Hepatocyte (in vitro differentiated cells): ENCODE measurements around the gene TNNT2. TPM values are rescaled to one million over a fixed set of nuclear protein-coding genes. Genes with fewer than 3 reads are reported as not detected.

ENCODE experiments used
- DNase-seq: peaks from one replicate; pipeline ENCODE4 v3.0.0-alpha.2; 2016; ENCODE audit warnings: low spot score
- H2AFZ ChIP-seq: fragments of 200-600 bp; sonication (generic); 2 replicates; pipeline ENCODE4 v1.6.0; 2016; ENCODE audit warnings: antibody characterized with exemption, mild to moderate bottlenecking
- H3K27ac ChIP-seq: fragments of 200-600 bp; sonication (generic); 2 replicates; pipeline ENCODE4 v1.5.1; 2016; ENCODE audit warnings: mild to moderate bottlenecking
- H3K27me3 ChIP-seq: fragments of 200-600 bp; sonication (generic); 2 replicates; pipeline ENCODE4 v1.6.1; 2016
- H3K36me3 ChIP-seq: fragments of 200-600 bp; sonication (generic); replicated peaks from 2 replicates; pipeline ENCODE4 v1.5.1; 2016; ENCODE audit warnings: low read depth; ENCODE audit not compliant: insufficient read depth
- H3K4me1 ChIP-seq: fragments of 200-600 bp; sonication (generic); 2 replicates; pipeline ENCODE4 v1.5.1; 2016; ENCODE audit warnings: mild to moderate bottlenecking, moderate library complexity; ENCODE audit not compliant: insufficient read depth
- H3K4me2 ChIP-seq: fragments of 200-600 bp; sonication (generic); 2 replicates; pipeline ENCODE4 v1.6.0; 2016
- H3K4me3 ChIP-seq: fragments of 200-600 bp; sonication (generic); 2 replicates; pipeline ENCODE4 v1.5.1; 2016; ENCODE audit warnings: mild to moderate bottlenecking
- H3K79me2 ChIP-seq: fragments of 200-600 bp; sonication (generic); 2 replicates; pipeline ENCODE4 v1.6.0; 2017; ENCODE audit warnings: mild to moderate bottlenecking
- H3K9me2 ChIP-seq: fragments of 200-600 bp; sonication (generic); replicated peaks from 2 replicates; pipeline ENCODE4 v1.6.0; 2017; ENCODE audit warnings: mild to moderate bottlenecking; ENCODE audit not compliant: insufficient read depth
- H3K9me3 ChIP-seq: fragments of 200-600 bp; sonication (generic); 2 replicates; pipeline ENCODE4 v1.5.1; 2016; ENCODE audit warnings: low read depth, mild to moderate bottlenecking
- H4K20me1 ChIP-seq: fragments of 200-600 bp; sonication (generic); 2 replicates; pipeline ENCODE4 v1.6.0; 2016; ENCODE audit warnings: mild to moderate bottlenecking; ENCODE audit not compliant: insufficient read depth, poor library complexity, severe bottlenecking
- EZH2 ChIP-seq: fragments of 200-600 bp; sonication (generic); IDR thresholded peaks from 2 replicates; pipeline ENCODE4 v1.6.1; 2016; ENCODE audit warnings: antibody characterized with exemption, mild to moderate bottlenecking, borderline replicate concordance
- EZH2phosphoT487 ChIP-seq: fragments of 200-600 bp; sonication (generic); IDR thresholded peaks from one replicate; pipeline ENCODE4 v1.6.1; 2018; ENCODE audit warnings: antibody characterized with exemption, mild to moderate bottlenecking, low read depth, moderate library complexity; ENCODE audit not compliant: unreplicated experiment, severe bottlenecking
- WGBS: methylation state at CpG from one replicate; pipeline ENCODE4 v1.1.6; 2016; ENCODE audit warnings: low lambda C conversion rate; ENCODE audit errors: missing lambda C conversion rate; 5-methylcytosine and 5-hydroxymethylcytosine counted together
- polyA plus RNA-seq: library from polyadenylated mRNA; unstranded; fragments of >200 nt; fragmentation: Nextera tagmentation; extraction: Ambion mirVana; gene quantifications from 2 replicates; pipeline ENCODE4 v1.2.1, GENCODE V29; 2016
- total RNA-seq: library from RNA; depleted of rRNA; stranded (reverse); fragments of >200 nt; gene quantifications from 2 replicates; pipeline ENCODE4 v1.2.3, GENCODE V29; 2014
- TF ChIP-seq, protein P1 (sequence below): fragments of 200-600 bp; sonication (generic); IDR thresholded peaks from 2 replicates; pipeline ENCODE4 v1.5.1; 2016; ENCODE audit warnings: antibody characterized with exemption, mild to moderate bottlenecking; ENCODE audit not compliant: poor library complexity

TNNT2 gene
- total and polyA plus RNA-seq, 2 experiments from 2014 or later: 25.9 to 33.5 TPM

DNA sequence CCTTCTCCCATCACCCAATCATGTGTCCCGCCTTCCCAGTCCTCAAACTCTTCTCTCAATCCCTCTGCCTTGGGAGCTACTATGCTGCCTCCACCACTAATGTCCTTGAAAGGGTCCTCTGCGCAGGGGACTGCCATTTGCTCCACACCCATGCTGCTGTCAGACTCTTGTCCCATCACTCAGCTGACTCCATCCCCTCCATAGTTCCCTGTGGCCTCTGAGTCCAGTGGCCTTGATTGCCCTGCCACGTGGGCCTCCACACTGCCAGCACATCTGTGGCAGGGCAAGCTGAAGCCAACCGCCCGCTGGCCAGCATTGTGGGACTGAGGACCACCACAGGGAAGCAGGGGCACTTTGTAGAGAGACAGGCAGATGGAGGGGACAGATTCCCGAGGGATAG, 1.3 kb upstream of the TNNT2 start:
- no peak for DNase-seq
- TF ChIP-seq, protein P1, sequence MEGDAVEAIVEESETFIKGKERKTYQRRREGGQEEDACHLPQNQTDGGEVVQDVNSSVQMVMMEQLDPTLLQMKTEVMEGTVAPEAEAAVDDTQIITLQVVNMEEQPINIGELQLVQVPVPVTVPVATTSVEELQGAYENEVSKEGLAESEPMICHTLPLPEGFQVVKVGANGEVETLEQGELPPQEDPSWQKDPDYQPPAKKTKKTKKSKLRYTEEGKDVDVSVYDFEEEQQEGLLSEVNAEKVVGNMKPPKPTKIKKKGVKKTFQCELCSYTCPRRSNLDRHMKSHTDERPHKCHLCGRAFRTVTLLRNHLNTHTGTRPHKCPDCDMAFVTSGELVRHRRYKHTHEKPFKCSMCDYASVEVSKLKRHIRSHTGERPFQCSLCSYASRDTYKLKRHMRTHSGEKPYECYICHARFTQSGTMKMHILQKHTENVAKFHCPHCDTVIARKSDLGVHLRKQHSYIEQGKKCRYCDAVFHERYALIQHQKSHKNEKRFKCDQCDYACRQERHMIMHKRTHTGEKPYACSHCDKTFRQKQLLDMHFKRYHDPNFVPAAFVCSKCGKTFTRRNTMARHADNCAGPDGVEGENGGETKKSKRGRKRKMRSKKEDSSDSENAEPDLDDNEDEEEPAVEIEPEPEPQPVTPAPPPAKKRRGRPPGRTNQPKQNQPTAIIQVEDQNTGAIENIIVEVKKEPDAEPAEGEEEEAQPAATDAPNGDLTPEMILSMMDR: no peak
- no peak for TF ChIP-seq EZH2
- H3K9me3 ChIP-seq: no peaks in the 10 kb centered on the region
- no peaks in the 10 kb centered on the region for H4K20me1 ChIP-seq
- no peak overlapping the region for H2AFZ ChIP-seq
- peaks cover 26% of the 10 kb centered on the region for H3K4me1 ChIP-seq
- H3K27me3 ChIP-seq: no peaks in the 10 kb centered on the region
- WGBS: 91% methylated on average over 6 of the region's 6 CpGs
- H3K36me3 ChIP-seq: no peaks in the 10 kb centered on the region
- no peak overlapping the region for H3K4me2 ChIP-seq
- H3K4me3 ChIP-seq: no peak overlapping the region
- H3K9me2 ChIP-seq: no peaks in the 10 kb centered on the region
- H3K27ac ChIP-seq: no peak overlapping the region
- H3K79me2 ChIP-seq: no peaks in the 10 kb centered on the region

DNA sequence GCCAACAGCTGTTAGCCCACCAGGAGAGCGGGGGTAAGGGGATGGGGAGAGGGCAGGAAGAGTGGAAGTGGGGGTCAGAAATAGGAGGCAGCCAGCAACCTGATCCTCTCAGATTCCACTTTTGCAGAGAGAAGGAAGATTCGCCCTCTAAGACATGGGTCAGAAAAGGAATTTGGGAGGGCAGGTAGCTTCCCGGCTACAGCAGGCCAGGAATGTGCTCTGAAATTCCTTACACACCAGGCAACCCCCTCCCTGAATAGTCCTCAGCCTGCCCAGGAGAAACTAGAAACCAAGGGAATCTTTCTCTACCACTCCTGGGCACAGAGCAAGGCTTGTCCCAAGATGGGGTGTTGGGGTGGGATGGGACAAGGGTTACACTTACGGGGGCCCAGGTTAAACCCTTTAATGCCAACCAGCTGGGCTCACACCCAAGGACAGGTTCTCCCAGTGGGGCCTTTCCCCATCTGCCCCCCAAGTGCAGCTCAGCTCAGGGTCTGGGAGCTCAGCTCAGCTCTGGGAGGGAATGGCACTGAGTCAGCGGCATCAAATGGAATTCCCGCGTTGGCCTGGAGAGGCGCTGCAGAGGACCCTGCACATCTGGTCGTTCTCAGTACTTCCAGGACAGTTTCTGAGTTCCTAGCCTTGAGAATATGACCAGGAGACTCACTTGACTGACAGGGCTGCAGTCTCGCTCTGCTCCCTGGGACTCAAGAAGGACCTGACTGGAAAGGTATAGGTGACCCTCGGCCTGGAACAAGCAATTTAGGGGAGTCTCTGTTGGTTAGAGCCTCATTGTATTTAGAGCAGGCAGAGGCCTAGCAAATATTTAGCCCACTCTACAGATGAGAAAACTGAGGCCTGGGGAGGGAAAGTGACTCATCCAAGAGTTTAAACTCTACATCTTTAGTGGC, 761 bp downstream of the TNNT2 start:
- no peaks in the 10 kb centered on the region for H3K36me3 ChIP-seq
- no peak overlapping the region for H2AFZ ChIP-seq
- peak overlapping the region; percentile 48 for H3K4me2 ChIP-seq
- H3K9me3 ChIP-seq: no peaks in the 10 kb centered on the region
- H4K20me1 ChIP-seq: no peaks in the 10 kb centered on the region
- 37% methylated on average over 11 of the region's 11 CpGs for WGBS
- H3K27ac ChIP-seq: no peak overlapping the region
- H3K27me3 ChIP-seq: no peaks in the 10 kb centered on the region
- no peak overlapping the region for H3K4me3 ChIP-seq
- DNase-seq: peak; percentile 78
- TF ChIP-seq, protein P1: peak; percentile 56
- no peak for TF ChIP-seq EZH2
- H3K79me2 ChIP-seq: no peaks in the 10 kb centered on the region
- peaks cover 19% of the 10 kb centered on the region for H3K4me1 ChIP-seq
- H3K9me2 ChIP-seq: no peaks in the 10 kb centered on the region

DNA sequence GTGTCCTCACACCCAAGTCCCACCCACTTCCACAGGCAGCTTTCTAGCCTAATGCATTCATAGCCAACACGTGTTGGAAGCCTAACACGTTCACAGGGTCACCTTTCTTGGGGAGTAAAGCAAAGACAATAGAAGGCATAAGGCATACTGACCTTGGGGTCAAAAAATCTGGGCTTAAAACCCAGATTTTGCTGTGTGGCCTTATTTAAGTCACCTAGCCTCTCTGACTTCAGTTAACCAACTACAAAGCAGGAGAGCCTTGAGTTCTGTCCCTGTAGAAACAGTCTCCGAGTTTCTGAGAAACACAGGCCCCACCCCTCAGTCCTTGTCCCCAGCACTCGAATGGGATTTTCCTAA, 1.4 kb downstream of the TNNT2 start:
- DNase-seq: no peak
- Histone ChIP-seq H3K4me2 (peak overlapping the region; percentile 27), H3K36me3 (no peaks in the 10 kb centered on the region), H3K27me3 (no peaks in the 10 kb centered on the region), H3K9me2 (no peaks in the 10 kb centered on the region), H3K4me1 (peaks cover 19% of the 10 kb centered on the region), H3K27ac (no peak overlapping the region), H3K79me2 (no peaks in the 10 kb centered on the region), H4K20me1 (no peaks in the 10 kb centered on the region), H3K9me3 (no peaks in the 10 kb centered on the region), H2AFZ (no peak overlapping the region), H3K4me3 (no peak overlapping the region)
- WGBS: 33% methylated on average over 4 of the region's 4 CpGs
- no peak for TF ChIP-seq EZH2

DNA sequence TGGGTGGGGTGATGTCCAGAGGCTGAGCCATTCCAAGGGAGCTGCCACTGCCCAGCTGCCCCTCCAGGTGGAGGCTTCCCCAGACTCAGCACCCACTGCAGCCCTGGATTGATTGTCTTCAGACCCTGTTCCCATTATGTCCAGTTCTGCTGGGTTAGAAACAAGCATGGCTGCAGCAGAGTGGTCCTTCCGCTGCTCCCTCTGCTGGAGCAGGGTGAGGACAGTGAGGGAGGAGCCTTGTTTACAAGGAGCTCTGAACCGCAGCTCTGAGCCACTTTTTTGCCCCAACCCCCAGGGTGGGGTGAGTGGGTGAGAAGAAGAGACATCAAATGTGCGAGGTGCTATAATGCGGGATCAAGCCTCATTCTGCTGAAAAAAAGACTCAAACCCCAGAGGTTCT, 2.3 kb downstream of the TNNT2 start:
- Histone ChIP-seq H3K9me3 (no peaks in the 10 kb centered on the region), H3K27ac (no peak overlapping the region), H3K79me2 (no peaks in the 10 kb centered on the region), H3K27me3 (no peaks in the 10 kb centered on the region), H3K4me3 (no peak overlapping the region), H3K9me2 (no peaks in the 10 kb centered on the region), H4K20me1 (no peaks in the 10 kb centered on the region), H3K36me3 (no peaks in the 10 kb centered on the region), H3K4me2 (no peak overlapping the region), H2AFZ (no peak overlapping the region), H3K4me1 (peaks cover 19% of the 10 kb centered on the region)
- 66% methylated on average over 4 of the region's 4 CpGs for WGBS
- DNase-seq: no peak
- TF ChIP-seq, protein P1: no peak
- TF ChIP-seq EZH2: no peak
- TF ChIP-seq EZH2phosphoT487: no peak
